ENCODE data around the gene GAGE10.

- no peak for TF ChIP-seq CTCF (IDR thresholded peaks at IDR 0.05)
- TF ChIP-seq POLR2A (IDR thresholded peaks at IDR 0.05) = no peak
These were observed 31.0 kb upstream of the GAGE10 start for GRCh38 chrX:49272421-49272820.
